Activated CD8-positive, alpha-beta T cell treated with anti-CD3 and anti-CD28 coated beads for 36 hours (primary cell): ENCODE data around the gene PINK1. TPM values are rescaled to one million over a fixed set of nuclear protein-coding genes. Genes with fewer than 3 reads are reported as not detected.
"Not testable (repeated sequence)": the region's sequence is repeated elsewhere in the genome, so short reads cannot be mapped to it uniquely, and the experiment has no call there.

ENCODE experiments used
- ATAC-seq: fragments of 200-7000 bp; cut with Tn5 transposase; one replicate; pipeline ENCODE4 v1.10.0; 2021; ENCODE audit warnings: mild to moderate bottlenecking, moderate library complexity
- CTCF ChIA-PET: fragments of 350-600 bp; sonication (Branson Sonifier 250); formaldehyde crosslinking; loops from one replicate; lab custom pipeline; 2021; ENCODE audit warnings: antibody characterized with exemption; lab: Charles Lee
- POLR2A ChIA-PET: fragments of 350-600 bp; sonication (Branson Sonifier 250); formaldehyde crosslinking; loops from one replicate; lab custom pipeline; 2021; ENCODE audit warnings: antibody characterized with exemption; lab: Charles Lee
- DNase-seq: peaks from one replicate; pipeline ENCODE4 v3.0.0-alpha.2; 2020
- H3K27ac Mint-ChIP-seq: one replicate; pipeline ENCODE4 v1.8.0; 2021; ENCODE audit warnings: mild to moderate bottlenecking, mixed read lengths
- H3K27me3 Mint-ChIP-seq: one replicate; pipeline ENCODE4 v1.8.0; 2021; ENCODE audit warnings: mixed read lengths
- H3K36me3 Mint-ChIP-seq: one replicate; pipeline ENCODE4 v1.8.0; 2021; ENCODE audit warnings: low read depth, mixed read lengths
- H3K4me1 Mint-ChIP-seq: one replicate; pipeline ENCODE4 v1.8.0; 2021; ENCODE audit warnings: low read depth, mixed read lengths
- H3K4me3 Mint-ChIP-seq: one replicate; pipeline ENCODE4 v1.8.0; 2021; ENCODE audit warnings: mild to moderate bottlenecking, moderate library complexity, mixed read lengths
- H3K9me3 Mint-ChIP-seq: one replicate; pipeline ENCODE4 v1.8.0; 2021; ENCODE audit warnings: mixed read lengths
- intact Hi-C: fragments of 100-400 bp; cut with micrococcal nuclease; formaldehyde crosslinking; loops from one replicate; pipeline ENCODE4 v1.10.0; 2022
- total RNA-seq, 2 experiments: library from RNA; stranded (reverse); gene quantifications; one replicate each; pipeline ENCODE4 v1.2.3, GENCODE V29; 2021
- TF ChIP-seq, protein P1 (sequence below): fragments of 200-600 bp; IDR thresholded peaks from one replicate; pipeline ENCODE4 v1.8.0; 2022; ENCODE audit warnings: antibody characterized with exemption, mild to moderate bottlenecking

PINK1 gene
- total RNA-seq, 2 experiments from 2014 or later: 2.7 to 3.3 TPM

GRCh38 chr1:20666804-20667203, 33.5 kb downstream of the PINK1 start:
- no peaks in the 10 kb centered on the region for H3K9me3 Mint-ChIP-seq
- H3K4me3 Mint-ChIP-seq: no peak overlapping the region
- intact Hi-C loops: no loop called here
- DNase-seq (peak; percentile 61), ATAC-seq (peak; percentile 91)
- no peak overlapping the region for H3K27ac Mint-ChIP-seq
- ChIA-PET POLR2A (interaction anchor here (0.9 to 1.3 kb wide), 3 partner anchors 11 to 14 kb away, joined by 3 to 5 read pairs (median 3); no protein-coding TSS in a partner anchor), CTCF (interaction anchor here (0.9 to 1.7 kb wide), 4 partner anchors 16 to 528 kb away, joined by 3 to 8 read pairs (median 3); partner anchors contain the start of gene PINK1)
- TF ChIP-seq, protein P1, sequence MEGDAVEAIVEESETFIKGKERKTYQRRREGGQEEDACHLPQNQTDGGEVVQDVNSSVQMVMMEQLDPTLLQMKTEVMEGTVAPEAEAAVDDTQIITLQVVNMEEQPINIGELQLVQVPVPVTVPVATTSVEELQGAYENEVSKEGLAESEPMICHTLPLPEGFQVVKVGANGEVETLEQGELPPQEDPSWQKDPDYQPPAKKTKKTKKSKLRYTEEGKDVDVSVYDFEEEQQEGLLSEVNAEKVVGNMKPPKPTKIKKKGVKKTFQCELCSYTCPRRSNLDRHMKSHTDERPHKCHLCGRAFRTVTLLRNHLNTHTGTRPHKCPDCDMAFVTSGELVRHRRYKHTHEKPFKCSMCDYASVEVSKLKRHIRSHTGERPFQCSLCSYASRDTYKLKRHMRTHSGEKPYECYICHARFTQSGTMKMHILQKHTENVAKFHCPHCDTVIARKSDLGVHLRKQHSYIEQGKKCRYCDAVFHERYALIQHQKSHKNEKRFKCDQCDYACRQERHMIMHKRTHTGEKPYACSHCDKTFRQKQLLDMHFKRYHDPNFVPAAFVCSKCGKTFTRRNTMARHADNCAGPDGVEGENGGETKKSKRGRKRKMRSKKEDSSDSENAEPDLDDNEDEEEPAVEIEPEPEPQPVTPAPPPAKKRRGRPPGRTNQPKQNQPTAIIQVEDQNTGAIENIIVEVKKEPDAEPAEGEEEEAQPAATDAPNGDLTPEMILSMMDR: no peak
- peaks cover 15% of the 10 kb centered on the region for H3K4me1 Mint-ChIP-seq
- H3K27me3 Mint-ChIP-seq: no peaks in the 10 kb centered on the region
- no peaks in the 10 kb centered on the region for H3K36me3 Mint-ChIP-seq

- POLR2A ChIA-PET: interaction anchor here (1.0 kb wide), 1 partner anchor 12 kb away, joined by 4 read pairs; no protein-coding TSS in a partner anchor
- intact Hi-C loops: no loop called here
- Mint-ChIP-seq H3K27ac (no peak overlapping the region), H3K27me3 (no peaks in the 10 kb centered on the region), H3K4me1 (peaks cover 7% of the 10 kb centered on the region), H3K36me3 (no peaks in the 10 kb centered on the region), H3K4me3 (no peak overlapping the region), H3K9me3 (no peaks in the 10 kb centered on the region)
- DNase-seq (no peak), ATAC-seq (no peak)
- CTCF ChIA-PET: interaction anchor here (1.6 kb wide), 1 partner anchor 28 kb away, joined by 7 read pairs; no protein-coding TSS in a partner anchor
- TF ChIP-seq, protein P1: no peak
These were observed 35.3 kb downstream of the PINK1 start for GRCh38 chr1:20668581-20668980.

DNA sequence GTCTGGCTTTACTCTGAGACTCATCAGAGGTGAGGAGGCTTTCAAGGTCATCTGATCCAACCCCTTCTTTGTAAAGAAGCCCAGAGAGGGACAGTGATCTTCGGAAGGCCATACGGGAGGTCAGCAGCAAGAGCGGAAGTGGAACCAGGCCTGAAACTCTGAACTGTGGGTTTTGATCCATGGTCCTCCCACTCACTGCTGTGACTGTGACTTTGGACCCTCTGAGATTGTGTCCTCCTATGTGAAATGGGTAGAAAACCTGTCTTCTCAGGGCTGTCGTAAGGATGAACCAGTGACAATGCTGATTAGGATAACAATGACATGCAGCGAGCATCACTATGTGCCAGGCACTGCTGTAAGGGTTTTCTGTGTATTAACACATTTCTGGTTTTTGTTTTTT, 37.7 kb downstream of the PINK1 start:
- no peak for ATAC-seq
- H3K27ac Mint-ChIP-seq: no peak overlapping the region
- H3K4me1 Mint-ChIP-seq: peaks cover 4% of the 10 kb centered on the region
- peaks cover 4% of the 10 kb centered on the region for H3K27me3 Mint-ChIP-seq
- no peaks in the 10 kb centered on the region for H3K9me3 Mint-ChIP-seq
- ChIA-PET CTCF (no interaction called here), POLR2A (no interaction called here)
- no peak for DNase-seq
- intact Hi-C loops: no loop called here
- H3K36me3 Mint-ChIP-seq: no peaks in the 10 kb centered on the region
- TF ChIP-seq, protein P1: no peak
- H3K4me3 Mint-ChIP-seq: no peak overlapping the region

DNA sequence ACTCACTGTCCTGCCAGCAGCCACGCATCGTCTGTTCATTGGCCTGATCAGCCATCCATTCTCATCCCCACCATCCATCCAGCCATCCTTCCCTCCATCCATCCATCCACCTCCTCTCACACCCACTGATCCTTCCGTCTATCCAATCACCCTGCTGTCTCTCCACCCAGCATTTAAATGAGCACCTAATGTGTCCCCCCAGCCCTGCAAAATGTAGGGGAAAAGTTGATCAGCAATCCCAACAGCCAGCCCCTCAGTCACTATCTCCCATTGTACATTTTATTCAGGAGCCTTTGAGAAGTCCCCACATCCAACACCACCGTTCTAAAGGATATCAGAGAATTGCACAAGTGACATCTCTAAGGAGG, 39.0 kb downstream of the PINK1 start:
- Mint-ChIP-seq H3K36me3 (peaks cover 1% of the 10 kb centered on the region), H3K27ac (no peak overlapping the region), H3K27me3 (peaks cover 4% of the 10 kb centered on the region), H3K4me1 (no peaks in the 10 kb centered on the region), H3K4me3 (no peak overlapping the region), H3K9me3 (peaks cover 2% of the 10 kb centered on the region)
- CTCF ChIA-PET: no interaction called here
- DNase-seq (no peak), ATAC-seq (no peak)
- POLR2A ChIA-PET: interaction anchor here (0.6 kb wide), 1 partner anchor 150 kb away, joined by 6 read pairs; no protein-coding TSS in a partner anchor
- TF ChIP-seq, protein P1: no peak
- intact Hi-C loops: no loop called here

- CTCF ChIA-PET, intact Hi-C loops, H3K36me3 Mint-ChIP-seq, H3K27ac Mint-ChIP-seq, H3K4me1 Mint-ChIP-seq, ATAC-seq, H3K4me3 Mint-ChIP-seq, DNase-seq, POLR2A ChIA-PET: not testable (repeated sequence)
- H3K27me3 Mint-ChIP-seq: peaks cover 11% of the 10 kb centered on the region
- peaks cover 11% of the 10 kb centered on the region for H3K9me3 Mint-ChIP-seq
These were observed 40.4 kb downstream of the PINK1 start for GRCh38 chr1:20673626-20674025.
